Endothelial cell (in vitro differentiated cells): ENCODE results near the gene IGF2R. TPM values are rescaled to one million over a fixed set of nuclear protein-coding genes. Genes with fewer than 3 reads are reported as not detected.

Source experiments
- DNase-seq: peaks from one replicate; pipeline ENCODE4 v3.0.0; 2021; ENCODE audit warnings: low spot score
- H3K27ac Mint-ChIP-seq: one replicate; pipeline ENCODE4 v1.8.0; 2021; ENCODE audit warnings: mixed read lengths, inconsistent platforms; ENCODE audit not compliant: unreplicated experiment
- H3K27me3 Mint-ChIP-seq: one replicate; pipeline ENCODE4 v1.8.0; 2021; ENCODE audit warnings: mild to moderate bottlenecking, moderate library complexity, mixed read lengths, inconsistent platforms; ENCODE audit not compliant: unreplicated experiment
- H3K36me3 Mint-ChIP-seq: one replicate; pipeline ENCODE4 v1.8.0; 2021; ENCODE audit warnings: mild to moderate bottlenecking, low read depth, mixed read lengths, inconsistent platforms; ENCODE audit not compliant: unreplicated experiment
- H3K4me1 Mint-ChIP-seq: one replicate; pipeline ENCODE4 v1.8.0; 2021; ENCODE audit warnings: mild to moderate bottlenecking, mixed read lengths, inconsistent platforms; ENCODE audit not compliant: unreplicated experiment
- H3K4me3 Mint-ChIP-seq: one replicate; pipeline ENCODE4 v1.8.0; 2021; ENCODE audit warnings: mild to moderate bottlenecking, mixed read lengths, inconsistent platforms; ENCODE audit not compliant: unreplicated experiment
- H3K9me3 Mint-ChIP-seq: one replicate; pipeline ENCODE4 v1.8.0; 2021; ENCODE audit warnings: mixed read lengths, inconsistent platforms; ENCODE audit not compliant: unreplicated experiment
- total RNA-seq: library from RNA; stranded (reverse); fragmentation: NEBNext Ultra II Directional; extraction: Animal tissue kit (Norgen Biotek cat#: 25700); gene quantifications from one replicate; pipeline ENCODE4 v1.2.1, GENCODE V29; 2021; ENCODE audit not compliant: unreplicated experiment
- TF ChIP-seq, protein P1 (sequence below): fragments of 200-600 bp; sonication (generic); IDR thresholded peaks from one replicate; pipeline ENCODE4 v1.5.0; 2021; ENCODE audit warnings: antibody characterized with exemption; ENCODE audit not compliant: unreplicated experiment

The IGF2R gene
- total RNA-seq, 1 donor from 2014 or later: 108 TPM

DNA sequence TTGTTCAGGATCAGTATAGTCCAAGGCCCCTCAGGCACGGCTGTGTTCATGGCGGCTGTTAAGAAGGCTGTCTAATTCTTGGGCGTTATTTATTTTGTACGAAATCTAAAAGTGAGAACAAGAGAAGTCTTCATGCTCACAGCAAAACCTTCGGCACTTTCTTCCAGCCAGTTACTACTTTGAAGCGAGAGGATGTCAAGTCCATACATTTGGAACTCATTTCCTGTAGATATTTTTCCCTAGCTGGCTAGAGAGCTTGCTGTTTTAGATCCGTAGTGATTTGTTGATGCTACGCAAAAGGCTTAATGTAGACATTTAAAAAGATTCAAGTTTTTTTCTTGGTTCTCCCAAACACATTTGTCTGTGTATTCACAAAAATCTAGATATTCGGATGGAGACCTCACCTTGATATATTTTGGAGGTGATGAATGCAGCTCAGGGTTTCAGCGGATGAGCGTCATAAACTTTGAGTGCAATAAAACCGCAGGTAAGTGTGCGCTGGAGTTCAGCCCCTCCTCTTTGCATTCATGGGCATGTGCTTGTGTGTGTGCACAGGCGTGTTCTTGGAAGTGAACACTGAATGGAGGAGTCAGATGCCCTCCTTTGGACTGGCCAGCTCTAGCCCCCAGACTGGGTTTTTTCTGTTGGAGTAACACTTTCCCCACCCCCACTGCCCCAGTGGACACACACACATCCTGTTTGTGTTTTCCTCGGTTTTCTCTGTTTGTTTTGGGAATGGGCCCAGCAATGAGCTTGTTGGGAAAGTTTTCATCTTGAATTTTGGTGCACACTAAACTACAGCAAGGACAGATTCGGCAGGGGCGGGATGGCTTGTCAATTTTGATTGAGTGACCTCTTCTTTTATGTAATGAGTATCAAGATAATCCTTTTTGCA, 65.4 kb downstream of the IGF2R start:
- H3K27ac Mint-ChIP-seq: no peak overlapping the region
- TF ChIP-seq, protein P1, sequence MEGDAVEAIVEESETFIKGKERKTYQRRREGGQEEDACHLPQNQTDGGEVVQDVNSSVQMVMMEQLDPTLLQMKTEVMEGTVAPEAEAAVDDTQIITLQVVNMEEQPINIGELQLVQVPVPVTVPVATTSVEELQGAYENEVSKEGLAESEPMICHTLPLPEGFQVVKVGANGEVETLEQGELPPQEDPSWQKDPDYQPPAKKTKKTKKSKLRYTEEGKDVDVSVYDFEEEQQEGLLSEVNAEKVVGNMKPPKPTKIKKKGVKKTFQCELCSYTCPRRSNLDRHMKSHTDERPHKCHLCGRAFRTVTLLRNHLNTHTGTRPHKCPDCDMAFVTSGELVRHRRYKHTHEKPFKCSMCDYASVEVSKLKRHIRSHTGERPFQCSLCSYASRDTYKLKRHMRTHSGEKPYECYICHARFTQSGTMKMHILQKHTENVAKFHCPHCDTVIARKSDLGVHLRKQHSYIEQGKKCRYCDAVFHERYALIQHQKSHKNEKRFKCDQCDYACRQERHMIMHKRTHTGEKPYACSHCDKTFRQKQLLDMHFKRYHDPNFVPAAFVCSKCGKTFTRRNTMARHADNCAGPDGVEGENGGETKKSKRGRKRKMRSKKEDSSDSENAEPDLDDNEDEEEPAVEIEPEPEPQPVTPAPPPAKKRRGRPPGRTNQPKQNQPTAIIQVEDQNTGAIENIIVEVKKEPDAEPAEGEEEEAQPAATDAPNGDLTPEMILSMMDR: no peak
- H3K9me3 Mint-ChIP-seq: no peaks in the 10 kb centered on the region
- no peak overlapping the region for H3K4me3 Mint-ChIP-seq
- DNase-seq: no peak
- peaks cover 9% of the 10 kb centered on the region for H3K4me1 Mint-ChIP-seq
- peaks cover 46% of the 10 kb centered on the region for H3K36me3 Mint-ChIP-seq
- peaks cover 6% of the 10 kb centered on the region for H3K27me3 Mint-ChIP-seq

DNA sequence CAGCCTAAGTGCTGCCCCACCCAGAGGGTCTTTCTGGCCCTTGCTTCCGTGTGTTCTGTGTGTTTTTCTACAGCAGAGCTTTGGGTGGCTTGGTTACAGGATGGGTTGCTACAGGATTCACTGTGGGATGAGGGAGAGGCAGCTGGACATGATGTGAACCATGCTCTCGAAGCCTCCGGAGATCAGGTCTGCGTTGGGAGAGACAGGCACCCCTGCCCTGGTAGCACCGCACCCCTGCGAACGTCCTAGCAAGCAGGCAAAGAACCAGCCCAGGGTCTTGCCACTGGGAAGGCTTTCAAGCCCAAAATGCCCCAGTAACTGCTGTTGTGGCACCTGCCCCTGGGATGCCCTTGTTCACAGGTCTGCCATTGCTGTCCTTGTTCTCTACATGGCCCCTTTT, 66.4 kb downstream of the IGF2R start:
- Mint-ChIP-seq H3K4me1 (peaks cover 9% of the 10 kb centered on the region), H3K9me3 (no peaks in the 10 kb centered on the region), H3K27ac (no peak overlapping the region), H3K36me3 (peaks cover 51% of the 10 kb centered on the region), H3K27me3 (peaks cover 5% of the 10 kb centered on the region), H3K4me3 (no peak overlapping the region)
- no peak for DNase-seq
- TF ChIP-seq, protein P1: no peak

DNA sequence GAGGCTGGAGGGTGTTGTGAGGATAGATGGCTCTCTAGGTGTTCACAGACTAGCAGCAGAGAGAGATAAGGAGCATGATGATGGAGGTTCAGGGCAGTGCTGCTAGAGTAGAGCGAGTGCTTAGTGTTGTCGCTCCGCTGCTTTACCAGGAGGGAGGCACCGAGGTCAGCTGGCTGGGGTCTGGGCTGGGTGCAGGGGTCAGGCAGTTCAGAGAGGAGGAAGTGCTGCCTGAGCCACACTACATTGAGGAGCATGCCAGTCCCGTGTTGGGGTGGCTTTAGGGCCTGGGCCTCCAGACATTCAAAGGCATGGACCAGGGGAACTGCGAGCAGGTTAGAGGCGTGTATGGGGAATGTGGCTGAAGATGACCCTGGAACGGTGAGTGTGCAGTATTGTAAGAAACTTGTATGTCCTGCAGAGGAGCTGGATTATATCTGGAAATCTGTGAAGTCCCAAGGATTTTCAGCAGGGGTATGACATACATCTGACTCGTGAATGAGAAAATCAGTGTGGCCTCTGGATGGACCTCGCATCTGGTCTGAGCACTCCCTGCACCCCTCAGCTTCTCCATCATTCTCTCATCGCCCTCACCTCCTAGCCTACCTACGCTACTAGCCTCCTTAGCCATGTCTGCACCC, 66.9 kb downstream of the IGF2R start:
- Mint-ChIP-seq H3K9me3 (no peaks in the 10 kb centered on the region), H3K27ac (no peak overlapping the region), H3K4me3 (no peak overlapping the region), H3K27me3 (peaks cover 5% of the 10 kb centered on the region), H3K36me3 (peaks cover 55% of the 10 kb centered on the region), H3K4me1 (peaks cover 9% of the 10 kb centered on the region)
- no peak for DNase-seq
- TF ChIP-seq, protein P1: no peak

DNA sequence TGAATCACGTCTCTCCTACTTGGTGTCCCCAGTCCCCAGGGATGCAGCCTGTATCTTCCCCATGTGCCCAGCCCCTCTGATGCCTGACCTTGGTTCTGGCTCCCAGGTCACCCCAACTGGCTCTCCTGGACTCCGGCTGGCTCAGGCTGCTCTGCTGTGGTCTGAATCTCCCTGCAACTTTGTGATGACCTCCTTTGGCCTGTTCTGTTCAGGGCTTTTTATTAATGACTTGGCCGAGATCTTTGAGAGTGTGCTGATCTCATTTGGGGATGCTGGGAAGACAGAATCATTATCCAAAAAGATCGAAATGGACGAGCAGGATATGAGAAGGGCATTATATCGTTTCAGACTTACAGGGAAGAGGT, 67.4 kb downstream of the IGF2R start:
- Mint-ChIP-seq H3K27ac (no peak overlapping the region), H3K4me3 (no peak overlapping the region), H3K9me3 (no peaks in the 10 kb centered on the region), H3K36me3 (peaks cover 58% of the 10 kb centered on the region), H3K4me1 (peaks cover 9% of the 10 kb centered on the region), H3K27me3 (peaks cover 5% of the 10 kb centered on the region)
- TF ChIP-seq, protein P1: no peak
- no peak for DNase-seq

DNA sequence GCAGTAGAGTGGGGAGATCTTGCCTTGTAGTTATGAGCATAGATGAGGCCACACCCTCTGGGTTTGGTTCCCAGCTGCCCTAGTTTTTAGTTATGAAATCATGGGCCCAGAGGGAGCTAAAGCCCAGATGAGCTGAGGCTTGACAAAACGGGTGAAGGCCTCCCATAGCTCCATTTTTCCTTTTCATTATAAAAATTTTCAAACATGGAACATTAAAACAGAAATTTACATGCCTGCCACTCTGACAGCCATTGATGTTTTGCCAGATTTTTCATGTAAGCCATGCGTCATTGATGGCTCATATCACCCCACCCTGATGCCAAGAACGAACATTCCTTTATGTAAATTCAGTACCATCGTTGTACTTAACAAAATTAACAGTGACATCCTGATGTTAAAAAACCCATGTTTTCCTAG, 67.9 kb downstream of the IGF2R start:
- H3K27me3 Mint-ChIP-seq: peaks cover 5% of the 10 kb centered on the region
- no peak for DNase-seq
- peaks cover 9% of the 10 kb centered on the region for H3K4me1 Mint-ChIP-seq
- peaks cover 55% of the 10 kb centered on the region for H3K36me3 Mint-ChIP-seq
- TF ChIP-seq, protein P1: no peak
- H3K9me3 Mint-ChIP-seq: no peaks in the 10 kb centered on the region
- H3K4me3 Mint-ChIP-seq: no peak overlapping the region
- H3K27ac Mint-ChIP-seq: no peak overlapping the region
